T-helper 22 cell (primary cell): ENCODE data around the gene KIAA2012.

Experiments used
- DNase-seq: peaks from one replicate; pipeline ENCODE4 v3.0.0-alpha.2; 2020; ENCODE audit warnings: low read depth

KIAA2012 gene

DNA sequence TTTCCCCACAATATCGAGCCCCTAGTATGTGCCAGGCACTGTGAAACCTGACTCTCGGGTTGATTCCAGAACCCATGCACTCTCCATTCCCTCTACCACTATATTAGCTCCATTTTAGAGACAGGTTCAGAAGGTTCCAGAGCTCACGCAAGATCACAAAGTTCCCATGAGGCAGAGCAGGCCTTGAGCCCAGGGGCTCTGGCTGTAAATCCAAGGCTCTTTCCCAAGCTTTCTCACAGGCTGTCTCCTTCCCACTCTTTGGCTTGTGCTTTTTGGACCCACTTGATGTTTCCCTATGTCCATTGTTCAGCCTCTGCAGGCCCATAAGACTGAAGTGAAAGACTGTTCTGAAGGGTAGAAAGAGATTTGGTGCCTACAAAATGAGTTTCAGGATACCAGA lies 15.7 kb downstream of the KIAA2012 start:
- DNase-seq: no peak

DNA sequence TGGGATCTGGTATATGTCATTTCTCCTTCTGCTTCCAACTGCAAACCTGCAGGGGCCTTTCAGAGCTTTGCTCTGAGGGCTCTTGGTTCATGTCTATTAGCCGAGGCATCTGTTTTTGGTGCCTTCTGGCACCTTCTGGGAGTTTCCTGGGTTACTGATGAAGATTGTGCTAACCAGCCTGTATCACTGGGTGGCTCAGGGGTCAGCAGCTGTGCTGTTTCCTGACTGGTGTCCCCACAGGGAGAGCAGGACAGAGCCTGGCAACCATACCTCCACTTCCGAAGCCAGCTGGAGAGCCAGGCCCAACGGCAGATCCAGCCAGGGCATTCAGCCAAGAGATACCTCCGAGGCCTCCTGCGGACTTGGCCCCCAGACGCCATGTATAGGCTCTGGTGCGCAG lies 17.5 kb downstream of the KIAA2012 start:
- DNase-seq: no peak

DNA sequence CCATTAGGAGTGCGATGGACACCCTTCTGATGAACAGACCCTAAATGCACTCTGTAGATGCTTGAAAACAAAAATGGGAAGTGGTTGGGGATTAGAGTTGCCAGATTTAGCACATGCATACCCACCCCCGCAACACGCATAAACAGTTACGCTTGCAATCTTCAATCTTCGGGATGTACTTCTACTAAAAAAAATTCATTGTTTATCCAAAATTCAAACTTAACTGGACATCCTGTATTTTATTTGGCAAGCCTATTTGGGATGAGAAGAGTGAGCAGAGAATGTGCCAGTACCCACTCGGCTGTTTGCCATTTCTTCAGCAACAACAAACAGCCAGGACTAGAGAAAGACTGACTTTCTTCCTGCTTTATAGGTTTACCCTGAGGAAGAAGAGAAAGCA lies 18.4 kb downstream of the KIAA2012 start:
- DNase-seq: no peak

- no peak for DNase-seq
Measured at GRCh38 chr2:202094426-202094986, 21.5 kb downstream of the KIAA2012 start.

- DNase-seq: no peak
Measured at GRCh38 chr2:202095235-202095634, 22.2 kb downstream of the KIAA2012 start.

- DNase-seq: no peak
Measured at GRCh38 chr2:202096736-202097135, 23.7 kb downstream of the KIAA2012 start.

DNA sequence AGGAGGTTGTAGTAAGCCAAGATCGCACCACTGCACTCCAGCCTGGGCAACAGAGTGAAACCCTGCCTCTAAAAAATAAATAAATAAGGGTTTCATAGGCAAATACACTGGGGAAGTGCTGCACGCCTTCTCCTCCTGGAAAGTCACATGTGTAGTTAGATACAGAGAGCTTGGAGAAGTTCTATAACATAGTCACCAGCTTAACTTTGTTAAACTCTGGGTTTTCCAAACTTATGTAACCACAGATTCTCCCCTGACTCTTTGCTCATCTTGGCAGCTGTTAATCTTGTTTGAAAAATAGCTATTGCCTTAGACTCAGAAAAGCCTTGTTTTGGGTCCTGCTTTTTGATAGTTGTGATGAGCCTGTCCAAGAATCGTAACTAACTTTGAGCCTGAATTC lies 25.2 kb downstream of the KIAA2012 start:
- no peak for DNase-seq

- DNase-seq: no peak
Measured at GRCh38 chr2:202099515-202099914, 26.5 kb downstream of the KIAA2012 start.

DNA sequence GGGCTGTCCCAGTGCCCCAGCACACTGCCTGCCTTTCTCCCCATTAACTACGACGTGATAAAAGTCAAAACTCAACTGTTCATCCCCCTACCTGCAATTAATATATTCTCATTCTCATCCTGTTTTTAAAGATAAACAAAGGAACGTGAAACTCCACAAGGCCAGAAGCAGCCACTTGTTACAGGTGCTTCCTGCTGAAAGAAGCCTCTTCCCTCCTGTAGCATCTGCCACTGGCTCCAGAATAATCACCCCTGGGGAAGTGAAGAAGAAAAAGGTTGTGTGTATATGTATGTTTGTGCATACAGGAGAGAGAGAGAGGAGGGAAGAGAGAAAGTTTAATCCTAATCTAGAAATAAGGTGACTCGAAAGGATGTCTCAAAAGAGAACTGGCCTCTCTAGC lies 27.1 kb downstream of the KIAA2012 start:
- DNase-seq: no peak

GRCh38 chr2:202101026-202101579 lies 28.0 kb downstream of the KIAA2012 start:
- DNase-seq: no peak

GRCh38 chr2:202102425-202103000 lies 29.5 kb downstream of the KIAA2012 start:
- DNase-seq: no peak

DNA sequence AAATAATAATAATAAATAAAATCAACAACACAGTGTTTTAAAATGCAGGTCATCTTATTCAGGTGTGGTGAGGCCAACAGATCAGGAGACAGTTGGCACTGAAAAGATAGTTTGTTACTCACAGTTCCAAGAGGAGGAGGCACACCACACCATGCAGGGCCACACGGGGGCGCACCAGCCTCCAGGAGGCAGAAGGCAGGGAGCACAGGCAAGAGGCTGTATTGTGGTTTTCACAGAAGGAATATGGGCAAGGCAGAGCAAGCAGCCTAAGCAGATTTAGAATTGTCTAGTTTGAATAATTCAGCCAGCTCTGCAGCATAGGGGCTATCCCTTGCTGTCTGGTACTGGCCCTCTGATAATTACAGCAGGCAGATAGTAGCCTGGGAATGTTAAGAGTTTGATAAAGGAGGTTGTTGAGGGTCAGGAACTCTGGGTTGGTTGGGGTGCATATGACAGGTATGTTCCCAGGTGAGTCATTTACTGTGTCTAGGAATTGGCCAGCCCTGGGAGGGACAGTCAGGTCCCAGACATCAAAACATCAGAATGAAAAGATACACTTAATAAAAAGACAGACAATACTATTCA lies 31.3 kb downstream of the KIAA2012 start:
- no peak for DNase-seq

DNA sequence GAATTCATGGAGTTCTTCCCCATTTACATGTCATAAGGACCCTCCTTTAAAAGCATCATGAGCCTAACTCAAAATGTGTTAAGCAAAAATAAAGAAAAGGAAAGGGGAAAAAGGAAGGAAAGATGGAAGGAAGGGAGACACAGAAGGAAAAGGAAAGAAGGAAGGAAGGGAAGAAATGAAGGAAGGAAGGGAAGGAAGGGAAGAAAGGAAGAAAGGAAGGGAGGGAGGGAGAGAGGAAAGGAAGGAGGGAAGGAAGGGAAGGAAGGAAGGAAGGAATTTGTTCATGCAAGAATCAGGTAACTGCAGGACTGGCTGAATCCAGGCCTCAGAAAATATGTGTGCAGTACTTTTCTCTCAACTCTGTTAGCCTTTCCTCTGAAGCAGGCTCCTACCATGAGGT lies 32.0 kb downstream of the KIAA2012 start:
- no peak for DNase-seq

GRCh38 chr2:202108345-202108744 lies 35.3 kb downstream of the KIAA2012 start:
- DNase-seq: no peak

DNA sequence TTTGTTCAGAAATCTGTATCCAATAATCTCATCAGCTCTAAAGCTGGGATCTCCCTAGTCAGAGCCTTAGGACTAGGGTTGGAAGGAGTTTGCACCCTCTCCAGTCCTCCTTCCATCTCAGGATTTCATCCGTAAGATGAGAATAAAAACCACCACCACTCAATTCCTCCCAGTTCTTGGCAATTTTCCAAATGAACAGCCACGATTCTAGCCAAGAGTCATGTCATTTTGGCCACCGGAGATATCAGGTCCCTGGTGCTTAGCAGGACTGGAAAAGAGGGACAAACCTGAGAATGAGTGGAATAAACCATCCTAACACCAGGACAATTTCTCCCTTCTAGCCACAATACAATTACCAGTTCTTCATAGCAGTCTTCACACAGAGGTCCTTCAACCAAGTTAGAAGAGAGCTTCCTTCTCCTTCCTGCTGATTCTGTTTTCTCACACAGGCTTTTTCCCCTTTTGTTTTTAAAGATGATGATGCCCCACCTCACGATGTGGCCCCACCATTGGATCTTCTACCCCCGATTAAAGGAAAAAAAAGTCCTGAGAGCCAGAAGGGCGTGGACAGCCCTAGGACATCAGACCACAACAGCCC lies 36.2 kb downstream of the KIAA2012 start:
- no peak for DNase-seq

GRCh38 chr2:202109737-202110184 lies 36.7 kb downstream of the KIAA2012 start:
- no peak for DNase-seq

DNA sequence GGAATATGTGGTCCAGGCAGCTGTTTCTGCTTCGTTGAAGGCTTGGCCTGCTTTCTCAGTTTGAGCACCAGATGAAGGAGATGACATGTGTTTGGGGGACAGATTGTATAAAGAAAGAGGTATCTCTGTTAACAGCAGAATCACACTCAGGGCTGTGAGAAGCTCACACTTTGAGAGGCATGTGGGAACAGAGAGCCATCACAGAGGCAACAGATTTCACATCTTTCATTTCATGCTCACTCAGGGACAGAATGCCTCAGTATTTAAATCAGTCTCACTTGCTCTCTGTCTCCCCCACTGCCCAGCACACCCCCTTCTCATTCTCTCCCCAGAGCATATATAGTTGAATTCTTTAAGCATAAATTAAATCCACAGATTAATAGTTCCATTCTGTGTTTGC lies 37.4 kb downstream of the KIAA2012 start:
- DNase-seq: no peak

GRCh38 chr2:202112041-202112440 lies 39.0 kb downstream of the KIAA2012 start:
- DNase-seq: no peak

GRCh38 chr2:202113571-202114142 lies 40.6 kb downstream of the KIAA2012 start:
- DNase-seq: no peak

- DNase-seq: no peak
Measured at GRCh38 chr2:202114291-202114690, 41.2 kb downstream of the KIAA2012 start.

DNA sequence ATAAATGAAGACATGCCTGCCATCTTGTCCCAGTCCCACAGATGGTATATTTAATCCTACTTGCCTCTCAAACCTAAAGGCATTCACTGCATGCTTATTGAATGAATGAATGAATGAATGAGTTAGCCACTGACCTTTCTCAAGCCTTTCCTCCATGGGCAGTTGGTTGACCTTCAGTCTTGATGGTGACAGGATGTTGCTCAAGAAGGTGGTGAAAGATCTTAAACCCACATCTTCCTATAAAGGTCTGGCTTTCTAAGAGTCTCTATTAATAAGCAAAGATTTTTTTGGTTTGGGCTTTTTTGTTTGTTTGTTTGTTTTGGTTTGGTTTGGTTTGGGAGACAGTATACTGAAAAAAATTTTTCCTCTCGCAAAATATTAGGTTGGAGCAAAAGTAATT lies 41.7 kb downstream of the KIAA2012 start:
- DNase-seq: no peak

- no peak for DNase-seq
Measured at GRCh38 chr2:202115479-202115971, 42.5 kb downstream of the KIAA2012 start.

- DNase-seq: no peak
Measured at GRCh38 chr2:202116691-202117090, 43.6 kb downstream of the KIAA2012 start.
